Neural cell (in vitro differentiated cells): ENCODE data around the gene IL10RB.

ENCODE experiments used
- EZH2 ChIP-seq: fragments of 200-600, 300-800 bp; shearing (Covaris generic), sonication (generic); IDR thresholded peaks from 2 replicates; pipeline ENCODE4 v1.6.1; 2014; ENCODE audit warnings: antibody characterized with exemption, low read length, borderline replicate concordance, mild to moderate bottlenecking; ENCODE audit not compliant: insufficient read depth, poor library complexity, severe bottlenecking
- MXI1 ChIP-seq: fragments of 450-650 bp; conservative IDR thresholded peaks from 2 replicates; pipeline ENCODE4 v1.6.1; 2014; ENCODE audit warnings: antibody characterized with exemption, mild to moderate bottlenecking; ENCODE audit not compliant: poor library complexity, severe bottlenecking
- POLR2AphosphoS5 ChIP-seq: IDR thresholded peaks from 2 replicates; pipeline ENCODE4 v1.6.1; 2012
- RAD21 ChIP-seq: fragments of 450-650 bp; conservative IDR thresholded peaks from 2 replicates; pipeline ENCODE4 v1.6.1; 2014; ENCODE audit warnings: antibody characterized with exemption, mild to moderate bottlenecking, moderate library complexity
- TF ChIP-seq, protein P1 (sequence below): IDR thresholded peaks from 2 replicates; pipeline ENCODE4 v1.6.1; 2012; ENCODE audit warnings: borderline replicate concordance
- TF ChIP-seq, protein P2 (sequence below): fragments of 450-650 bp; IDR thresholded peaks from 2 replicates; pipeline ENCODE4 v1.5.1; 2014; ENCODE audit warnings: antibody characterized with exemption, mild to moderate bottlenecking, moderate library complexity; ENCODE audit not compliant: poor library complexity, severe bottlenecking

DNA sequence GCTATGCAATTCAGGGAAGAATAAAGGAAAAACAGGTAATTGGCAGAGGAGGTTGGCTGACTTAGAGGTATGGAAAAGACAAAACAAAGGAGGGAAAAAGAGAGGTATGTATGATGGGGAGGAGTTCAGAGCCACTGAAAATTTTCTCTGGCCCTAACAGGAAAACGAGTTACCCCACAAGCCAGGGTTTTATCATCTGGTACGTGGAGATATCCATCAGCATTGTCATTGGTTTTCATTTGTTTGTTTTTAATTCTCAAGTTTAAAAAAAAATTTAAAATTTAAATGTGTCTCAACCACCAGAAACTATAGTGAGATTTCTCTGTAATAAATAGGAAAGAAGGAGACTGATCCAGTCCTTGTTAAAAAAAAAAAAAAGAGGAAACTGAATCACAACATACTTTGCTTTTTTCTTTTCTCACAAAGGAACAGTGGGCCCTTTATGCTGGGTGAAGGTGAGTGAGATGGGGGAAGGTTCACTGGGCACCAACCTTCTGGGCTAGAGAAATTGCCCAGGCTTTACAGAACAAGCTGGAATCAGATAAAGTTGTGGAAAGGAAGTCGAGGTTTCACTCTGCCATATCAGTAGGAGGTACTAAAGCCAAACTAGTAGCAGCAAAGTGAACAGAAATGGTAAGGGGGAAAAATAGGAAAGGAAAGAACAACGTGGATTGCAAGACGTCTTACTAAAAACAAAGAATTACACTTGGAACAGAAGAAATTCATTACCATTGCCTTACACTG lies 33.7 kb upstream of the IL10RB start:
- TF ChIP-seq, protein P1, sequence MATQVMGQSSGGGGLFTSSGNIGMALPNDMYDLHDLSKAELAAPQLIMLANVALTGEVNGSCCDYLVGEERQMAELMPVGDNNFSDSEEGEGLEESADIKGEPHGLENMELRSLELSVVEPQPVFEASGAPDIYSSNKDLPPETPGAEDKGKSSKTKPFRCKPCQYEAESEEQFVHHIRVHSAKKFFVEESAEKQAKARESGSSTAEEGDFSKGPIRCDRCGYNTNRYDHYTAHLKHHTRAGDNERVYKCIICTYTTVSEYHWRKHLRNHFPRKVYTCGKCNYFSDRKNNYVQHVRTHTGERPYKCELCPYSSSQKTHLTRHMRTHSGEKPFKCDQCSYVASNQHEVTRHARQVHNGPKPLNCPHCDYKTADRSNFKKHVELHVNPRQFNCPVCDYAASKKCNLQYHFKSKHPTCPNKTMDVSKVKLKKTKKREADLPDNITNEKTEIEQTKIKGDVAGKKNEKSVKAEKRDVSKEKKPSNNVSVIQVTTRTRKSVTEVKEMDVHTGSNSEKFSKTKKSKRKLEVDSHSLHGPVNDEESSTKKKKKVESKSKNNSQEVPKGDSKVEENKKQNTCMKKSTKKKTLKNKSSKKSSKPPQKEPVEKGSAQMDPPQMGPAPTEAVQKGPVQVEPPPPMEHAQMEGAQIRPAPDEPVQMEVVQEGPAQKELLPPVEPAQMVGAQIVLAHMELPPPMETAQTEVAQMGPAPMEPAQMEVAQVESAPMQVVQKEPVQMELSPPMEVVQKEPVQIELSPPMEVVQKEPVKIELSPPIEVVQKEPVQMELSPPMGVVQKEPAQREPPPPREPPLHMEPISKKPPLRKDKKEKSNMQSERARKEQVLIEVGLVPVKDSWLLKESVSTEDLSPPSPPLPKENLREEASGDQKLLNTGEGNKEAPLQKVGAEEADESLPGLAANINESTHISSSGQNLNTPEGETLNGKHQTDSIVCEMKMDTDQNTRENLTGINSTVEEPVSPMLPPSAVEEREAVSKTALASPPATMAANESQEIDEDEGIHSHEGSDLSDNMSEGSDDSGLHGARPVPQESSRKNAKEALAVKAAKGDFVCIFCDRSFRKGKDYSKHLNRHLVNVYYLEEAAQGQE = no peak
- TF ChIP-seq, protein P2, sequence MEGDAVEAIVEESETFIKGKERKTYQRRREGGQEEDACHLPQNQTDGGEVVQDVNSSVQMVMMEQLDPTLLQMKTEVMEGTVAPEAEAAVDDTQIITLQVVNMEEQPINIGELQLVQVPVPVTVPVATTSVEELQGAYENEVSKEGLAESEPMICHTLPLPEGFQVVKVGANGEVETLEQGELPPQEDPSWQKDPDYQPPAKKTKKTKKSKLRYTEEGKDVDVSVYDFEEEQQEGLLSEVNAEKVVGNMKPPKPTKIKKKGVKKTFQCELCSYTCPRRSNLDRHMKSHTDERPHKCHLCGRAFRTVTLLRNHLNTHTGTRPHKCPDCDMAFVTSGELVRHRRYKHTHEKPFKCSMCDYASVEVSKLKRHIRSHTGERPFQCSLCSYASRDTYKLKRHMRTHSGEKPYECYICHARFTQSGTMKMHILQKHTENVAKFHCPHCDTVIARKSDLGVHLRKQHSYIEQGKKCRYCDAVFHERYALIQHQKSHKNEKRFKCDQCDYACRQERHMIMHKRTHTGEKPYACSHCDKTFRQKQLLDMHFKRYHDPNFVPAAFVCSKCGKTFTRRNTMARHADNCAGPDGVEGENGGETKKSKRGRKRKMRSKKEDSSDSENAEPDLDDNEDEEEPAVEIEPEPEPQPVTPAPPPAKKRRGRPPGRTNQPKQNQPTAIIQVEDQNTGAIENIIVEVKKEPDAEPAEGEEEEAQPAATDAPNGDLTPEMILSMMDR = no peak
- TF ChIP-seq POLR2AphosphoS5 (no peak), RAD21 (no peak), EZH2 (no peak), MXI1 (no peak)
